Motor neuron (in vitro differentiated cells): ENCODE data around the gene AHRR. TPM values are rescaled to one million over a fixed set of nuclear protein-coding genes. Genes with fewer than 3 reads are reported as not detected.
"Not testable (repeated sequence)": the region's sequence is repeated elsewhere in the genome, so short reads cannot be mapped to it uniquely, and the experiment has no call there.

Experiments used
- ATAC-seq, 8 experiments: fragments of 200-7000 bp; cut with Tn5 transposase; replicated peaks in 6 of 8; 2 replicates each; pipeline ENCODE4 v1.8.0; 2021; ENCODE audit warnings: mild to moderate bottlenecking in 8 of 8, moderate library complexity in 8 of 8
- H3K27ac ChIP-seq, 2 donors: fragments of 250-450 bp; sonication (Bioruptor Pico); 2 replicates each; pipeline ENCODE4 v1.9.0; 2021; ENCODE audit warnings: antibody characterized with exemption in 2 of 2, mild to moderate bottlenecking in 2 of 2, moderate library complexity in 1 of 2
- H3K4me1 ChIP-seq, 2 donors: fragments of 250-450 bp; sonication (Bioruptor Pico); replicated peaks in 1 of 2; 2 replicates each; pipeline ENCODE4 v1.6.1; 2021; ENCODE audit warnings: antibody characterized with exemption in 2 of 2, mild to moderate bottlenecking in 2 of 2, moderate library complexity in 1 of 2
- H3K4me3 ChIP-seq, 5 donors: fragments of 250-450 bp; sonication (Bioruptor Pico); 2 replicates each; pipeline ENCODE4 v1.9.0; 2021; ENCODE audit warnings: antibody characterized with exemption in 5 of 5, mild to moderate bottlenecking in 5 of 5, moderate library complexity in 4 of 5
- WGBS, 10 experiments: fragments of 450-650 bp; shearing (Covaris generic); methylation state at CpG; one replicate each; pipeline ENCODE4 v1.0.0; 2022; 5-methylcytosine and 5-hydroxymethylcytosine counted together
- in situ Hi-C, 9 experiments: fragments of 400-800 bp; cut with MboI; loops; one replicate each; pipeline ENCODE4 v1.15.0; 2021; ENCODE audit warnings: low sequenced_read_pairs in 9 of 9, low pct_unique_long_range_greater_than_20kb in 2 of 9; ENCODE audit not compliant: unreplicated experiment in 9 of 9
- total RNA-seq, 8 experiments: library from RNA; unstranded; fragments of 300-600 nt; gene quantifications; 2 replicates each; pipeline versions ENCODE4 v1.2.3 to v1.2.4, GENCODE V29; 2022

Gene AHRR
- total RNA-seq, 8 experiments from 2014 or later = 1.1 to 24.0 (median 1.6) TPM

DNA sequence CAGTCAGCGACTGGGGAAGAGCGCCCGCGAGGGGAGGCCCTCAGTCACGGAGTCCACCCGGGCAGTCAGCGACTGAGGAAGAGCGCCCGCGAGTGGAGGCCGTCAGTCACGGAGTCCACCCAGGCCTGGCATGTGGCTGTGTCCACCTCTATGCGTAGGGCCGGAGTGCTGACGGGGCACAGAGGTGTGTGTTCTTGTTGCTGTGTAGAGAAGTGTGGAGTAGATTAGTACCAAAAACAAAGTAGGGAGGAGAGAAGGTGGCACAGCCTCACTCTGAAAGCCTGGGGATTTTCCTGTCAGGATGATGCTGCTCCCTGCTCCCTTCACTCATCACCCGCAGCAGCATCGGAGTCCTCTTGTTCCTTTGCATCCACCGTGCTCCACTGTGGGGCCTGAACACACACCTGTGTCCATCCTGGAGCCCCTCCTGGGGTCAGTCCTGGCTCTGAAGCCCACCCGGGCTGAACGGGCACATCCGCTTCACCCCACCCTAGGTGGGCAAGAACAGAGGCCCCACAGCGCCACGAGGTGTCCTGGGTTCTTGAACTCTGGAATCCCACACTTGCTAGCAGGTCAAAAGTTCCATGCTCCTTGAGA lies 37.9 kb downstream of the AHRR start:
- no peak for ATAC-seq
- Histone ChIP-seq H3K27ac (no peak overlapping the region), H3K4me3 (no peak overlapping the region), H3K4me1 (no peaks in the 10 kb centered on the region)
- in situ Hi-C loops = no loop called here
- 61 to 89% (median 86%) methylated on average over 4 to 6 of the region's 23 CpGs; no CpG with 5 or more reads in 7 of the 10 experiments for WGBS, 10 experiments

DNA sequence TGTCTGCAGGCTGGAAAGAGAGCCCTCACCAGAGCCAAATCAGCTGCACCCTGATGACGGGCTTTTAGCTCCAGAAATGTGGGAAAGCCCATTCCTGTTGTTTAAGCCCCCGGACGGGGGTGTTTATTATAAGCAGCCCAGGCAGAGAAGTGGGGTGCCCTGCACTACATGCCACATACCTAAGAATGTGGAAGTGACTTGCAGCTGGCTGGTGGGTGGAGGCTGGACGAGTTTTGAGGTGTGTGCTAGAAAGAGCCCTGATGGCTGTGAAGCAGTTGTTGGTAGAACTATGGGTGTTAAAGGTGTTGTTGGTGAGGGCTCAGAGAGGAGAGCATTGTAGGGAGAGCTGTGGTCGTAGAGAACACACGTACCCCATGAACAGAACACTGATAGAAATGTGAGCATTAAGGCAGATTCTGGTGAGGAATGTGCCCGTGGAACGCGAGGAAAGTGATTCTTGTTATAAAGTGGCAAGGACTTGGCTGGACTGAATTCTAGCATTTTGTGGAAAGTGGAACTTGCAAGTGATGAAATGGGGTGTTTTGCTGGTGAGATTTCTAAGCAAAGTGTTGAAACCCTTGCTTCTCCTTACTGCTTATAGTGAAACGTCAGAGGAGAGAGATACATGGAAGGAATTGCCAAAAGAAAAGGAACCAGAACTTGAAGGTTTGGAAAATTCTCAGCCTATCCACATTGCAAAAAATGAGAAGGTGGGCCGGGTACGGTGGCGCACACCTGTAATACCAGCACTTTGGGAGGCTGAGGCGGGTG lies 38.9 kb downstream of the AHRR start:
- no peak overlapping the region for H3K27ac ChIP-seq
- no peaks in the 10 kb centered on the region for H3K4me1 ChIP-seq
- WGBS, 10 experiments = 55 to 99% (median 87%) methylated on average over 4 to 12 of the region's 14 CpGs
- ATAC-seq = no peak
- in situ Hi-C loops = no loop called here
- no peak overlapping the region for H3K4me3 ChIP-seq

DNA sequence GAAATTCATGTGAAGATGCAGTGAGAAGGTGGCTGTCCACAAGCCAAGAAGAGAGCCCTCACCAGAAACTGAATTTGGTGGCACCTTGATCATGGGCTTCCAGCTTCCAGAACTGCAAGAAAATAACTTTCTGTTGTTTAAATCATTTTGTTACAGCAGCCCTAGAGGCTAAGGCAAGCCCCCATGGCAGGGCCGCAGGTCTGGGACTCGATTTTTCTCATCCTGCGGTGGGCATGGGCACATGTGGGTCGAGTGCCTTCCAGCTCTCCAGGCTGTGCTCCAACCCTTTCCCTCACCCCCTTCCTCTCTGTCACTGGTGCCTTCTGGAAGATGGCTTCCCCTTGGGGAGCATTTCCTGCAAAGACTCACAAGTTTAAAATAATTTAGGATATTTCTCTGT lies 40.7 kb downstream of the AHRR start:
- H3K27ac ChIP-seq = no peak overlapping the region
- no peak overlapping the region for H3K4me3 ChIP-seq
- in situ Hi-C loops = no loop called here
- no peaks in the 10 kb centered on the region for H3K4me1 ChIP-seq
- WGBS, 10 experiments = 71 to 94% (median 88%) methylated on average over 1 to 4 of the region's 4 CpGs; no CpG with 5 or more reads in 2 of the 10 experiments
- no peak for ATAC-seq

DNA sequence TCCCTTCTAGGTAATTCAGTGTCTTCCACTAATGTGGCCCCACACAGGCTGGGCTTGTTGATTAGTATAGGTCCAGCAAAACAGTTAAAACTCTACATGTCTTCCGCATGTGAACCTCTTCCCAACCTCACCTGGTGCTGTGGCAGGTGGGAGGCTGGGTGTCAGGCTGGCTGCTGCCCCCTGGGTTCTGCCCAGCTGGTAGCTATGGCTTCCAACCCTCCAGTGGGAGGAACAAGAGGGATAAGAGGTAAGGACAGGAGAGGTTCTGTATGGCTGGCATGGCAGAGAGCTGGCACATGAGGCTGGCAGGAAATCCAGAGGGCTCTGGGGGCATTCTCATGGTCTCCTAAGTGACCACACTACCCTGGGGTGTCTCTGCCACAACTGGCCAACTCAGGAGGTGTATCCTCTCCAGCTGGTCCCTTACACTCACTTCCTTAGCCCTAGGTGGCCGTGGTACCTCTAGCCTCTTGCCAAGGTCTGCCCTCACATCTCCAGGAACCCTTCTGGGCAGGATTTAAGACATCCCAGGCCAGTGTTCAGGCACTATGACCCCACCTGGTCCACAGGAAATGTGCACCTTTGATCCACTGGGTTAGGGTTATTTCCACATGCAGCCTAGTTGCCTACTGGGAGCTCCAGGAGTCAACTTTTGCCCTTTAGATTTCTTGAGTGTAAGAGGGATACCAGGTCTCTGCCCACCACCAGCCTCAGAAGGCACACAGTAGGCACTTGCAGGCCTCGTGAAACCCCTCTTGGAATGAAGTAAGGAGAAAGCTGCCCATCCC lies 41.7 kb downstream of the AHRR start:
- Histone ChIP-seq H3K4me3 (no peak overlapping the region), H3K4me1 (no peaks in the 10 kb centered on the region), H3K27ac (no peak overlapping the region)
- ATAC-seq = no peak
- in situ Hi-C loops = no loop called here
- WGBS, 10 experiments = 40 to 100% (median 60%) methylated on average over 1 to 2 of the region's 3 CpGs; no CpG with 5 or more reads in 5 of the 10 experiments

DNA sequence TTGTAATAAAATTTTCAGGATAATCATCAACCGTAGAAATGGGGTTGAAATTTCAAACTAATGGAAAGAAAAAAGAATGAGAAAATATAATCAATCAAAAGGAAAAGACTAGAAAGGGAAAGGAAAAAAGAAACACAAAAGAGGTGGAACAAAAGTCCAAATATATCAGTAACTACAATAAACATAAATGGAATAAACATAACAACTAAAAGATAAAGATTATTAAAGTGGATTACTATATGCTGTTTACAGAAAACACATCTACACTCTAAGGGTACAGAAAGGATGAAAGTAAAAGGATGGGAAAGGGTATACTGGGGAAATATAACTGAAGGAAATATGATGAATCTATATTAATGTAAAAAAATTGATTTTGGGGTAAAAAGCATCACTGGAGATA lies 43.0 kb downstream of the AHRR start:
- Histone ChIP-seq H3K27ac (no peak overlapping the region), H3K4me1 (no peaks in the 10 kb centered on the region), H3K4me3 (no peak overlapping the region)
- ATAC-seq = no peak
- 62 to 100% (median 90%) methylated on average over 1 of the region's 1 CpG; no CpG with 5 or more reads in 2 of the 10 experiments for WGBS, 10 experiments
- in situ Hi-C loops = no loop called here

DNA sequence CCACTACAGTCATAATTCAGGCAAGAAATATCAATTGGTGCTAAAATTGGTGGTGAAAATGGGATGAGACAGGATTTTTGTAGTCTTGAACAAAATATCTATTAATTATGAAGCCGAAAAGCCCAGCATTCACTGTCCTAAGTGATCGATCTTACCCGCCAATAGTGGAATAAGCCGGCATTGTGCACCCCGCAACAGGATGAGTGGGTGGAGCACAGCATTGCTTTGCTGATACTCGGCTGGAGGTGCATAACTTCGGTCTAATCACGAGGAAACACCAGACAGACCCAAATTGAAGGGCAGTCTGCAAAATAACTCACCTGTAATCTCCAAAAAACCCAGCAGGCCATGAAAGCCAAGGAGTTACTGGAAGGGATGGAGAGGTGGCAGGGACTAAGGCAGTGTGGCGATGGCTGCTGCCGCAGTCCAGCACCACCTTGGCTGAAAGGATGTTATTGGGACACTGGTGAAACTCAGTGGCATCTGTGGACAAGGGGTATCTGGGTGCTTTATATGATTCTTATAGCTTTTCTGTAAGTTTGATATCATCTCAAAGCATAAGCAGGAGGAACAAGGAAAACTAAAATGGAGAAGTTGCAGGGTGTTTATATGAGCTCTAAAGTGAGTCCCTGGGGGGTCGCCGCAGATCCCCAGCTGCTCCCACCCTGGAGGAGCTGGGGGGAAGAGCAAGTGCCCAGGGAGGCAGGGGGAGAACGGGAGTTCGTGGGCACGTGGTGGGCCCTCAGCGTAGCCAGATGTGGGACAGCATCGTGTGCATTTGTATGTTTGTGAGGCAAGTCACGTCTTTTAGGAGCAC lies 45.2 kb downstream of the AHRR start:
- Histone ChIP-seq H3K4me3 (no peak overlapping the region), H3K27ac (no peak overlapping the region), H3K4me1 (peaks cover 2 to 6% of the 10 kb centered on the region in 2 donors)
- 60 to 100% (median 84%) methylated on average over 1 to 14 of the region's 18 CpGs; no CpG with 5 or more reads in 1 of the 10 experiments for WGBS, 10 experiments
- ATAC-seq = no peak
- in situ Hi-C loops = no loop called here

DNA sequence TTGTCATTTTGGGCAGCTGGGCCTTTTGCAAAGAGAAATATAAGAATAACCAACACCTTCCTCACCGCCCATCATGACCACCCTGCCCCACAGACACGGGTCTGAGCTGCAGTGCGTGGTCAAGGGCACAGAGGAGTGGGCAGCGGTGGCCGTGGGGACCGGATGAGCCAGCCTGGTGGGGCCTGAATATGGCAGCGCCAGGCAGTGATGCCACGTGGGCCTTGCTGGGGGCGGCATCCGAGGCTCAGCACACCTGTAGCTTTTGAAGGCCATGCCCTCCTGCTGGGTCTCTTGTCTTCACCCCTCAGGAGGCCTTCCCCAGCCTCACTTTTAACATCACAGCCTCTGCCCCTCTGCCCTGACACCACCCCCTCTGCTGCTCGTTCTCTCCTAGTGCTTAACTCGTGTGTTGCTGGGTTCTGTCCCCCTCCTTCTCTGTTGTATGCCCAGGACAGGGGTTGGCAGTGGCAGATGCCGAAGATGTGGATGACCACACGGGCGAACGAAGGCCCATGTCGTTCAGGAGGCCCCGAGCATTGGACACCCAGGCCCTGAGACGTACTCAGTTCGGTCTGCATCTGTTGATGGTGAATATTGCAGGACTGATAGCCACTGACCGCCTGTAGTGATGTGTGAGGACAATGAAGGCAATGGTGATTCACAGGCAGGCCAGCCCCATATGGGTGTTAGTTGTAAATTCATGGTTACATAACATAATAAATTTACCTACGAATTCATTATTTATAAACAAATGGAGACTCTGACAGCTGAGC lies 46.0 kb downstream of the AHRR start:
- Histone ChIP-seq H3K4me3 (no peak overlapping the region), H3K4me1 (peaks cover 6 to 14% of the 10 kb centered on the region in 2 donors), H3K27ac (no peak overlapping the region)
- 0 to 93% (median 83%) methylated on average over 1 to 9 of the region's 22 CpGs; no CpG with 5 or more reads in 3 of the 10 experiments for WGBS, 10 experiments
- ATAC-seq = peak in 1 of 8 experiments; percentile 70
- in situ Hi-C loops = no loop called here

DNA sequence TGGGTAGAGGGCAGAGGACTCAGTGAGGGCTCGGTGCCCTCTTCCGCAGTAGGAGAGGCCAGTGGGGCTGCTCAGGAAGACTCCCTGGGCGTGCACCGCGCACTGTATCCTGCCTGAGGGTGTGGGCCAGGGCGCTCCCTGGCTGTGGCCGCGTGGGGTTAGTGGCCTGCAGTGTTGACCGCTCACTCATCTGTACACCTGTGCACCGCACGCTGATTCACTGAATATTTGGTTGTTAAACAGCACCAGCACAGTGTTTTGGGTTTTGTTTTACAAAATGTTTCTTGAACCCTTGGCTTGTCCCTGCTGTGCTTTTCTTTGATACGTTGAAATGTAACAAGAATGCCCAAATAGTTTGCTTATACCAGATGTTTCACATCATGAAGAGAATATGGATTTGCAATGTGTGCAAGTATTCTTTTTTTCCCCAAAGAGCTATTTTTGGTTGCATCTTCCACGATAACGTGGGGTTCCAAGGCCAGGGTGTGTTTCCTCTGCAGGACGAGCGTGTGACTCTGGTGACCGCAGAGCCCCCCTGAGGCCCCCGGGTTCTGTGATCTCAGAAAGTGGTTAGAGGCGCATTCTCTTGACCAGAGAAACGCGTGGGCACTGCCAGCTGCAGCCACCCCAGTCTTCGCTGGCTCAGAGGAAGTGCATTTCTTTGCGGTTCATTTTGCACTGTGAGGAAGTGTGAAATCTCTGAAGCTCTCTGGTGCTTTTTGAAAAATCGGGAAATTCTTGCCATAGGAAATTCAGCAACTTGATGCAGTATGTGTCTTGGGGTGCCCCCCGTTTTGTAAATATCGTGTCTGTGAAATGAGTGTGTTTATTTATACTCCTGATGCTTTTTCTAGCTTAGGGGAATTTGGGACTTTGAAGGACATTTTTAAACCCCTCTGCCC lies 46.9 kb downstream of the AHRR start:
- in situ Hi-C loops = no loop called here
- peaks cover 15 to 23% of the 10 kb centered on the region in 2 donors for H3K4me1 ChIP-seq
- H3K4me3 ChIP-seq = no peak overlapping the region
- peak in 1 of 8 experiments; percentile 79 for ATAC-seq
- no peak overlapping the region for H3K27ac ChIP-seq
- 22 to 83% (median 75%) methylated on average over 3 to 16 of the region's 26 CpGs; no CpG with 5 or more reads in 1 of the 10 experiments for WGBS, 10 experiments

DNA sequence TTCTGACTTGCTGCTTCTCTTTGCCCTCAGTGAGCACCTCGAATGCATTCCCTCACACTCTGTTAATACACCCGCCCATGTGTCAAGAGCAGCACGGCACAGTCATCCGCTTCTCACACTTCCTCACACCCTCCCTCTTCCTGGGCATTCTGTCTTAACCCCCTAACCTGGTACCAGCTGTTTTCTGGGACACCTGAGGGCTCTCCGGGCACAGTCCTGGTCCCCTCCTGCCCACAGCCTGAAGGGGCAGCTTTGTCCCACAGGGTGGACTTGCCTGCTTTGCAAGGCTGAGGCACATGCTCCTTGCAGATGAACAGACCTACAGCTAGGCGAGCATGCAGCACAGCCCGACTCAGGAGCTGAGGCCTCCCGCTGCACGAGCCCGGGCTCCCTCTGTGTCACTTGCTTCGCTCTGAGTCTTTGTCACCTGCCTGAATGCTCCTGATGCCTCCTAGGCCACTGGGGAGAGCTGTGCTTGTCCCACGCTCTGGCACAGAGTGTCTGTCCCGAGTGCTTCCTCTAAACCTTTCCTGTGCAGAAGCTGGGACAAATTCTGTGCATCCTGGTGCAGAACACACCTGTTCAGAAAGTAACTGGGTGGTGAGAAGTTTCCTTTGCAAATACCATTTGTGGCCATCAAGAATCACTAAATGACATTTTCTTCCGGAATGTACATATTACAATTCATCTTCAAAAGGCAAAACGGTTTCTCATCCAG lies 47.8 kb downstream of the AHRR start:
- WGBS, 10 experiments = 45 to 100% (median 70%) methylated on average over 1 to 12 of the region's 15 CpGs; no CpG with 5 or more reads in 3 of the 10 experiments
- in situ Hi-C loops = no loop called here
- peaks cover 22 to 31% of the 10 kb centered on the region in 2 donors for H3K4me1 ChIP-seq
- ATAC-seq = peak in 1 of 8 experiments; percentile 6
- no peak overlapping the region for H3K27ac ChIP-seq
- no peak overlapping the region for H3K4me3 ChIP-seq

DNA sequence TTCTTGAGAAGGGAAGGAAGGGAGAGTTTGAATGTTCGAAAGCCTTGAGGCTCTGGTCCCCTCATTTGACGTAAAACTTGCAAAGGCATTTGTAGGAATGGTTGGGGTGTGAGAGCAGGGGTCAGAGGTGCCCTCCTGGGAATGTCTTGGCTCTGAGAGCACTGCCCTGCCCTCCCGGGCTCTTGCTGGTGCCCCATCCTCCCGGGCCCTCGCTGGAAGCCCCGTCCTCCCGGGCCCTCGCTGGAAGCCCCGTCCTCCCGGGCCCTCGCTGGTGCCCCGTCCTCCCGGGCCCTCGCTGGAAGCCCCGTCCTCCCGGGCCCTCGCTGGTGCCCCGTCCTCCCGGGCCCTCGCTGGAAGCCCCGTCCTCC lies 48.3 kb downstream of the AHRR start:
- 90% methylated on average over 2 of the region's 21 CpGs; no CpG with 5 or more reads in 9 of the 10 experiments for WGBS, 10 experiments
- H3K4me3 ChIP-seq, H3K27ac ChIP-seq, ATAC-seq, in situ Hi-C loops: not testable (repeated sequence)
- H3K4me1 ChIP-seq = peaks cover 26 to 37% of the 10 kb centered on the region in 2 donors
